HepG2 (cell line): ENCODE measurements around the gene LHX5. TPM values are rescaled to one million over a fixed set of nuclear protein-coding genes. Genes with fewer than 3 reads are reported as not detected.

Experiments
- ATRX ChIP-seq: sonication (generic); formaldehyde crosslinking; IDR thresholded peaks from 2 replicates; pipeline ENCODE4 v1.4.0; 2020; ENCODE audit warnings: missing genetic modification reagents, borderline replicate concordance
- ELF4 ChIP-seq: sonication (generic); formaldehyde crosslinking; IDR thresholded peaks from 2 replicates; pipeline ENCODE4 v1.5.0; 2020; ENCODE audit warnings: missing genetic modification reagents, mild to moderate bottlenecking, moderate library complexity, borderline replicate concordance
- MXD4 ChIP-seq: IDR thresholded peaks from 2 replicates; pipeline ENCODE4 v1.6.1; 2016; ENCODE audit warnings: mild to moderate bottlenecking, missing biosample characterization, missing genetic modification reagents
- SATB2 ChIP-seq: sonication (generic); formaldehyde crosslinking; IDR thresholded peaks from 2 replicates; pipeline ENCODE4 v1.5.0; 2020; ENCODE audit warnings: missing genetic modification reagents
- ZFY ChIP-seq: sonication (generic); formaldehyde crosslinking; IDR thresholded peaks from 2 replicates; pipeline ENCODE4 v1.4.0; 2020; ENCODE audit warnings: missing genetic modification reagents
- ZNF674 ChIP-seq: sonication (generic); formaldehyde crosslinking; IDR thresholded peaks from 2 replicates; pipeline ENCODE4 v1.5.0; 2020; ENCODE audit warnings: low read depth, mild to moderate bottlenecking, missing genetic modification reagents
- ZSCAN21 ChIP-seq: sonication (generic); formaldehyde crosslinking; IDR thresholded peaks from 2 replicates; pipeline ENCODE4 v1.8.0; 2022; ENCODE audit warnings: mild to moderate bottlenecking, missing genetic modification reagents, moderate library complexity, borderline replicate concordance
- polyA plus RNA-seq, 8 experiments: library from polyadenylated mRNA; depleted of rRNA in 3 of 8; stranded (reverse) in 7 of 8; unstranded in 1 of 8; fragments of >200 nt; fragmentation: Illumina TruSeq in 4 of 8; extraction: Trizol in 4 of 8; gene quantifications; 2 replicates each; pipeline versions ENCODE4 v1.2.1 to v1.2.3, GENCODE V29; 2011 to 2016; ENCODE audit warnings: low read depth in 4 of 8, missing spikeins in 1 of 8, mixed read lengths in 1 of 8; ENCODE audit not compliant: insufficient read depth in 1 of 8
- total RNA-seq, 5 experiments: library from RNA; depleted of rRNA; stranded (reverse); fragments of >200 nt; fragmentation: Illumina TruSeq; extraction: Trizol; gene quantifications; 2 replicates each; pipeline ENCODE4 v1.2.3, GENCODE V29; 2016; ENCODE audit warnings: low read depth in 1 of 5
- TF ChIP-seq, protein P1 (sequence below), 2 experiments: sonication (generic) in 1 of 2; formaldehyde crosslinking in 1 of 2; IDR thresholded peaks; 2 replicates each; pipeline versions ENCODE4 v1.5.1 to v1.6.1; 2011 to 2020; ENCODE audit warnings: borderline replicate concordance in 1 of 2, low read depth in 1 of 2, low read length in 1 of 2, mild to moderate bottlenecking in 1 of 2, missing genetic modification reagents in 1 of 2, moderate library complexity in 1 of 2
- TF ChIP-seq, protein P2 (sequence below): sonication (generic); formaldehyde crosslinking; IDR thresholded peaks from 2 replicates; pipeline ENCODE4 v1.4.0; 2020; ENCODE audit warnings: missing genetic modification reagents
- TF ChIP-seq, protein P3 (sequence below): sonication (generic); formaldehyde crosslinking; IDR thresholded peaks from 2 replicates; pipeline ENCODE4 v1.5.0; 2020; ENCODE audit warnings: missing genetic modification reagents
- TF ChIP-seq, protein P4 (sequence below): sonication (generic); formaldehyde crosslinking; IDR thresholded peaks from 2 replicates; pipeline ENCODE4 v1.4.0; 2020; ENCODE audit warnings: mild to moderate bottlenecking, missing genetic modification reagents
- TF ChIP-seq, protein P5 (sequence below): sonication (generic); formaldehyde crosslinking; IDR thresholded peaks from 2 replicates; pipeline ENCODE4 v1.4.0; 2020; ENCODE audit warnings: low read depth, mild to moderate bottlenecking, missing genetic modification reagents

The LHX5 gene
- total and polyA plus RNA-seq, 2 of the 13 experiments (the other 11 are each of a cell fraction or from before 2014, with no cell fraction given): not detected

DNA sequence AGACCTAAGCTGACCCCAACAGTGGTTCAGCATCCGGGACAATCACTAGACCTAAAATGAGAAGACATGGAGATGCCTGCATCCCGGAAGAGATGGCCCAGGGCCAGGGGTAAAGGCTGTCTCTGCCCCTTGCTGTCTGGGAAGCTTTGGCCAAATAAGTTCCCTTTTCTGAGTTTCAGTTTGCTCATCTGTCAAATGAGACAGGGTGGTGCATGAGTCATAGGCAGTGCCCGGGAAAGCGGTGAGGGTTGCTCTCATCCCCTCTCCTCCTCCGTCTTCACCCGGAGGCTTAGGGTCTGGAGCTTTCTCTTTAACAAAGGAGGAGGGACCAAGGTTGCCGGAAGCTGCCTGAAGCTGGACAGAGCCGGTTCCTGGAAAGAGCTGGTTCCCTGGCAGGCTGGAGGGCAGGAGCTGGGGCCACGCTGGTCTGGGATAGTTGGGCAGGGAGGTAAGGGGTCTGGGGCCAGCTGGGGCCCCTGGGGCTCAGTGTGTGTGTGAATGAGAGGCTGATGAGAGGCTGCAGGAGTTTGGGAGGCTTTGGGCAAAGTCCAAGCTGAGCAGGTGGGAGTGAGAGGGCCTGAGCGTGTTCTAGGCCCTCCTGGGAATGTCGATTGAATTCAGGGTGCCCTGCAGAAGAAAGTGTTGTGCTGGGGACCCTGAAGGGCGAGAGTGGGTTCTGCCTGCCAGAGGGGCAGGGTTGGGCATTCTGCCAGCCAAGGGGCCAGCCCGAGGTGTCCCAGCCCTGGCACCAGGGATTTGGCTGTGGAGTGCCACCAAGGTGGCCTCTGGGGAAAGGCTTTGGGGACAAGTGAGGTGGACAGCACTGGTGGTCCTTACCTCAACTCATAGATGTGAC, 49.4 kb downstream of the LHX5 start, which contains the start of gene SDSL (continued):
- TF ChIP-seq, protein P1, sequence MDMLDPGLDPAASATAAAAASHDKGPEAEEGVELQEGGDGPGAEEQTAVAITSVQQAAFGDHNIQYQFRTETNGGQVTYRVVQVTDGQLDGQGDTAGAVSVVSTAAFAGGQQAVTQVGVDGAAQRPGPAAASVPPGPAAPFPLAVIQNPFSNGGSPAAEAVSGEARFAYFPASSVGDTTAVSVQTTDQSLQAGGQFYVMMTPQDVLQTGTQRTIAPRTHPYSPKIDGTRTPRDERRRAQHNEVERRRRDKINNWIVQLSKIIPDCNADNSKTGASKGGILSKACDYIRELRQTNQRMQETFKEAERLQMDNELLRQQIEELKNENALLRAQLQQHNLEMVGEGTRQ (IDR thresholded peaks at IDR 0.05; ENCODE audit: low read depth, low read length): no peak
- TF ChIP-seq, protein P1 (CRISPR knock-in tag; IDR thresholded peaks at IDR 0.05; ENCODE audit: borderline replicate concordance): no peak
- TF ChIP-seq MXD4 (CRISPR knock-in tag) (0 out of 2 replicates have a peak, but pooled peaks have one; percentile 27), ZSCAN21 (no peak), ATRX (CRISPR knock-in tag) (no peak), ZNF674 (no peak), SATB2 (no peak), ZFY (CRISPR knock-in tag) (peak; percentile 77), ELF4 (CRISPR knock-in tag) (0 out of 2 replicates have a peak, but pooled peaks have one; percentile 25)
- TF ChIP-seq, protein P2, sequence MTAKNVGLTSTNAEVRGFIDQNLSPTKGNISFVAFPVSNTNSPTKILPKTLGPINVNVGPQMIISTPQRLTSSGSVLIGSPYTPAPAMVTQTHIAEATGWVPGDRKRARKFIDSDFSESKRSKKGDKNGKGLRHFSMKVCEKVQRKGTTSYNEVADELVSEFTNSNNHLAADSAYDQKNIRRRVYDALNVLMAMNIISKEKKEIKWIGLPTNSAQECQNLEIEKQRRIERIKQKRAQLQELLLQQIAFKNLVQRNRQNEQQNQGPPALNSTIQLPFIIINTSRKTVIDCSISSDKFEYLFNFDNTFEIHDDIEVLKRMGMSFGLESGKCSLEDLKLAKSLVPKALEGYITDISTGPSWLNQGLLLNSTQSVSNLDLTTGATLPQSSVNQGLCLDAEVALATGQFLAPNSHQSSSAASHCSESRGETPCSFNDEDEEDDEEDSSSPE (CRISPR knock-in tag): no peak
- TF ChIP-seq, protein P3, sequence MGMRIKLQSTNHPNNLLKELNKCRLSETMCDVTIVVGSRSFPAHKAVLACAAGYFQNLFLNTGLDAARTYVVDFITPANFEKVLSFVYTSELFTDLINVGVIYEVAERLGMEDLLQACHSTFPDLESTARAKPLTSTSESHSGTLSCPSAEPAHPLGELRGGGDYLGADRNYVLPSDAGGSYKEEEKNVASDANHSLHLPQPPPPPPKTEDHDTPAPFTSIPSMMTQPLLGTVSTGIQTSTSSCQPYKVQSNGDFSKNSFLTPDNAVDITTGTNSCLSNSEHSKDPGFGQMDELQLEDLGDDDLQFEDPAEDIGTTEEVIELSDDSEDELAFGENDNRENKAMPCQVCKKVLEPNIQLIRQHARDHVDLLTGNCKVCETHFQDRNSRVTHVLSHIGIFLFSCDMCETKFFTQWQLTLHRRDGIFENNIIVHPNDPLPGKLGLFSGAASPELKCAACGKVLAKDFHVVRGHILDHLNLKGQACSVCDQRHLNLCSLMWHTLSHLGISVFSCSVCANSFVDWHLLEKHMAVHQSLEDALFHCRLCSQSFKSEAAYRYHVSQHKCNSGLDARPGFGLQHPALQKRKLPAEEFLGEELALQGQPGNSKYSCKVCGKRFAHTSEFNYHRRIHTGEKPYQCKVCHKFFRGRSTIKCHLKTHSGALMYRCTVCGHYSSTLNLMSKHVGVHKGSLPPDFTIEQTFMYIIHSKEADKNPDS (CRISPR knock-in tag): no peak
- TF ChIP-seq, protein P4, sequence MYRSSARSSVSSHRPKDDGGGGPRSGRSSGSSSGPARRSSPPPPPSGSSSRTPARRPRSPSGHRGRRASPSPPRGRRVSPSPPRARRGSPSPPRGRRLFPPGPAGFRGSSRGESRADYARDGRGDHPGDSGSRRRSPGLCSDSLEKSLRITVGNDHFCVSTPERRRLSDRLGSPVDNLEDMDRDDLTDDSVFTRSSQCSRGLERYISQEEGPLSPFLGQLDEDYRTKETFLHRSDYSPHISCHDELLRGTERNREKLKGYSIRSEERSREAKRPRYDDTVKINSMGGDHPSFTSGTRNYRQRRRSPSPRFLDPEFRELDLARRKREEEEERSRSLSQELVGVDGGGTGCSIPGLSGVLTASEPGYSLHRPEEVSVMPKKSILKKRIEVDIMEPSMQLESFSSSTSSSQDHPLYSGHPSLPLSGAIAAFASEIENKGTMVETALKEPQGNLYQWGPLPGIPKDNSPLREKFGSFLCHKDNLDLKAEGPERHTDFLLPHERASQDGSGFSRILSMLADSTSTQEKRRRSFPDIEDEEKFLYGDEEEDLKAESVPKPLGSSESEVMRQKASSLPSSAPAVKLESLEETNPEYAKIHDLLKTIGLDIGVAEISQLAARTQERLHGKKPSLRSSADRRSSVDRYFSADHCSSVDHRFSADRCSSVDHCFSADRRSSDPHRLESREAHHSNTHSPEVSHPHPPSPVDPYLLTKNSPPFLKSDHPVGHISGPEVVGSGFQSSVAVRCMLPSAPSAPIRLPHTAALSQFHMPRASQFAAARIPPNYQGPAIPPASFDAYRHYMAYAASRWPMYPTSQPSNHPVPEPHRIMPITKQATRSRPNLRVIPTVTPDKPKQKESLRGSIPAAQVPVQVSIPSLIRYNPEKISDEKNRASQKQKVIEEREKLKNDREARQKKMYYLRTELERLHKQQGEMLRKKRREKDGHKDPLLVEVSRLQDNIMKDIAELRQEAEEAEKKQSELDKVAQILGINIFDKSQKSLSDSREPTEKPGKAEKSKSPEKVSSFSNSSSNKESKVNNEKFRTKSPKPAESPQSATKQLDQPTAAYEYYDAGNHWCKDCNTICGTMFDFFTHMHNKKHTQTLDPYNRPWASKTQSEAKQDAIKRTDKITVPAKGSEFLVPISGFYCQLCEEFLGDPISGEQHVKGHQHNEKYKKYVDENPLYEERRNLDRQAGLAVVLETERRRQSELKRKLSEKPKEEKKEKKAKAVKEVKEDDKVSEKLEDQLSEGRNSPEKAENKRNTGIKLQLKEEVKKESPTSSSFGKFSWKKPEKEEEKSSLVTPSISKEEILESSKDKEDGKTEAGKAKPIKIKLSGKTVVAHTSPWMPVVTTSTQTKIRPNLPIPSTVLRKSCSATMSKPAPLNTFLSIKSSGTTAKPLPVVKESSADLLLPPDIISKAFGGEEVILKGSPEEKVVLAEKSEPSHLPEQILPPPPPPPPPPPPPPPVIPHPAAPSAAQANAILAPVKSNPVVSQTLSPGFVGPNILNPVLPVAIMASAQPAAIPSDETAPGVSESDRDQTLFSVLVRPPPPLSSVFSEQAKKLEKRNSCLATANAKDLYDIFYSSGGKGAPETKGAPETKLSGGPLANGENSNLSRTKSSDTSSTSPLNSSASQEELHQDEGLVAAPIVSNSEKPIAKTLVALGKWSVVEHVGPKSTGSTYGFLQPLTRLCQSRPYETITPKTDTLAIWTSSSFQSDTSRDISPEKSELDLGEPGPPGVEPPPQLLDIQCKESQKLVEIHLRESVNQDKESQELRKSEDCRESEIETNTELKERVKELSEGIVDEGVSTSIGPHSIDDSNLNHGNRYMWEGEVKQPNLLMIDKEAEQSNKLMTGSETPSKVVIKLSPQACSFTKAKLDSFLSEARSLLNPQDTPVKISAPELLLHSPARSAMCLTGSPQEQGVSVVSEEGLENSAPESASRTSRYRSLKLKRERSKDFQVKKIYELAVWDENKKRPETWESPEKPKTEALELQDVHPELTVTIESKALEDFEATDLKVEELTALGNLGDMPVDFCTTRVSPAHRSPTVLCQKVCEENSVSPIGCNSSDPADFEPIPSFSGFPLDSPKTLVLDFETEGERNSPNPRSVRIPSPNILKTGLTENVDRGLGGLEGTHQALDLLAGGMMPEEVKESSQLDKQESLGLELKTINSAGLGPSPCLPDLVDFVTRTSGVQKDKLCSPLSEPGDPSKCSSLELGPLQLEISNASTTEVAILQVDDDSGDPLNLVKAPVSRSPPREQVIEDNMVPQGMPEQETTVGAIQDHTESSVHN (CRISPR knock-in tag): no peak
- TF ChIP-seq, protein P5, sequence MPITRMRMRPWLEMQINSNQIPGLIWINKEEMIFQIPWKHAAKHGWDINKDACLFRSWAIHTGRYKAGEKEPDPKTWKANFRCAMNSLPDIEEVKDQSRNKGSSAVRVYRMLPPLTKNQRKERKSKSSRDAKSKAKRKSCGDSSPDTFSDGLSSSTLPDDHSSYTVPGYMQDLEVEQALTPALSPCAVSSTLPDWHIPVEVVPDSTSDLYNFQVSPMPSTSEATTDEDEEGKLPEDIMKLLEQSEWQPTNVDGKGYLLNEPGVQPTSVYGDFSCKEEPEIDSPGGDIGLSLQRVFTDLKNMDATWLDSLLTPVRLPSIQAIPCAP: no peak
